Ovary (tissue), 9 donors: Measurements from ENCODE around the gene SRGAP3. TPM values are rescaled to one million over a fixed set of nuclear protein-coding genes. Genes with fewer than 3 reads are reported as not detected.
A peak's percentile ranks its signal among the peaks of the same experiment; 100 is the strongest.

ENCODE experiments used
- DNase-seq, 5 donors: peaks; one replicate each; pipeline ENCODE4 v3.0.0-alpha.2; 2019 to 2020
- H3K27ac ChIP-seq, 2 donors: fragments of 200-600 bp; one replicate each; pipeline versions ENCODE4 v1.5.1 to v1.8.0; 2019 to 2022
- H3K27me3 ChIP-seq: fragments of 200-600 bp; one replicate; pipeline ENCODE4 v1.8.0; 2022
- H3K36me3 ChIP-seq: fragments of 200-600 bp; sonication (generic); one replicate; pipeline ENCODE4 v1.5.1; 2019
- H3K4me1 ChIP-seq: one replicate; pipeline ENCODE4 v1.8.1; 2013; ENCODE audit warnings: mild to moderate bottlenecking, moderate library complexity; ENCODE audit not compliant: insufficient read depth
- H3K4me3 ChIP-seq: fragments of 200-600 bp; sonication (generic); one replicate; pipeline ENCODE4 v1.5.1; 2017
- H3K9me3 ChIP-seq, 2 donors: fragments of 200-600 bp in 1 of 2; sonication (generic) in 1 of 2; one replicate each; pipeline versions ENCODE4 v1.5.1 to v1.8.1; 2013 to 2019; ENCODE audit warnings: mild to moderate bottlenecking in 1 of 2, moderate library complexity in 1 of 2
- CTCF ChIP-seq, 3 donors: fragments of 450-650 bp in 2 of 3; fragments of 200-600 bp in 1 of 3; IDR thresholded peaks; one replicate each; pipeline versions ENCODE4 v1.5.1 to v1.8.0; 2016 to 2022; ENCODE audit warnings: antibody characterized with exemption in 3 of 3, mild to moderate bottlenecking in 1 of 3
- EP300 ChIP-seq: sonication (generic); formaldehyde crosslinking; IDR thresholded peaks from one replicate; pipeline ENCODE4 v1.6.1; 2017; ENCODE audit warnings: antibody characterized with exemption
- POLR2A ChIP-seq: fragments of 450-650 bp; IDR thresholded peaks from one replicate; pipeline ENCODE4 v1.6.1; 2017; ENCODE audit warnings: antibody characterized with exemption, mild to moderate bottlenecking, moderate library complexity
- WGBS, 3 donors: extraction: QIAGEN DNeasy Blood & Tissue Kit in 1 of 3; methylation state at CpG; one replicate each; pipeline versions ENCODE4 v1.1.5 to v1.1.7; 2013 to 2017; 5-methylcytosine and 5-hydroxymethylcytosine counted together
- intact Hi-C, 4 donors: fragments of 100-400 bp; cut with DNase I; formaldehyde crosslinking; loops; one replicate each; pipeline versions ENCODE4 v1.11.0 to v1.15.1; 2022 to 2023
- polyA plus RNA-seq, 2 donors: library from polyadenylated mRNA; stranded (reverse); fragments of 200-250 nt in 1 of 2; fragments of 350-450 nt in 1 of 2; fragmentation: Illumina TruSeq in 1 of 2; extraction: RNeasy Lipid Tissue Mini Kit (QIAGEN cat#74804) in 1 of 2; gene quantifications; one replicate each; pipeline ENCODE4 v1.2.3, GENCODE V29; 2013 to 2014
- total RNA-seq, 7 donors: library from RNA; depleted of rRNA in 2 of 7; stranded (reverse); fragments of >200 nt in 2 of 7; fragmentation: NEBNext Ultra II Directional in 3 of 7; extraction: Animal tissue kit (Norgen Biotek cat#: 25700) in 3 of 7; gene quantifications; one replicate each; pipeline versions ENCODE4 v1.1.0 to v1.2.4, GENCODE V29; 2016 to 2023
- donor health status: DM: no; HTN: no; CAD: no; lungs with moderate emphysema.
- donor health status: DM: no; HTN: no; CAD: no.
- donor health status: Bipolar disorder and iron deficiency.
- donor health status: DM: yes; HTN: yes; CAD: no.
- donor health status: DM: no; HTN: no; CAD: no.
- donor health status: DM: yes; HTN: yes; CAD: no.

The SRGAP3 gene
- total and polyA plus RNA-seq, 9 donors, result 2.1 to 36.8 (median 13.1) TPM

GRCh38 chr3:9251055-9251786, 1.8 kb upstream of the SRGAP3 start:
- Histone ChIP-seq H3K27me3 (no peaks in the 10 kb centered on the region), H3K27ac (no peak overlapping the region), H3K4me1 (peaks cover 4% of the 10 kb centered on the region), H3K4me3 (no peak overlapping the region), H3K36me3 (no peaks in the 10 kb centered on the region), H3K9me3 (no peaks in the 10 kb centered on the region)
- DNase-seq, result no peak
- 83 to 85% (median 84%) methylated on average over 10 of the region's 10 CpGs for WGBS, 3 donors
- intact Hi-C loops, result no loop called here
- TF ChIP-seq EP300 (no peak), POLR2A (no peak), CTCF (IDR thresholded peaks at IDR 0.05) (no peak)

DNA sequence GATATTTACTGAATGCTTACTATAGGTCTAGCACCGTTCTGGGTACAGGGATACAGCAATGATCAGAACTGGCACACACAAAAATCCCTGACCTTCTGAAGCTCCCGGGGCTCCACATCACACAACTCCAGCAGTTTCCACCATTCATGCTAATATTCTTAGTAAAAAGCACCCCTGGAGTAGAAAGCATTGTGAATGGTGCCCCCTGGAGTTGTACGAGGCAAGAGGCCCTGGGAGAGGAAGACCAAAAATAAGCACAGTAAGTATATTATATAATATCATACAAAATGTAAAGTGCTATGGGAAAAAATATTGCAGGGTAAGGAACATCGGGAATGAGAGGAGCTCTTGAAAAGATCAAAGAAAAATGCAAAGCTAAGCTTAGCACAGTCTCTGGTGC, 790 bp upstream of the SRGAP3 start:
- no peak for DNase-seq
- intact Hi-C loops, result no loop called here
- Histone ChIP-seq H3K9me3 (no peaks in the 10 kb centered on the region), H3K36me3 (no peaks in the 10 kb centered on the region), H3K27ac (no peak overlapping the region), H3K4me1 (peaks cover 4% of the 10 kb centered on the region), H3K27me3 (no peaks in the 10 kb centered on the region), H3K4me3 (no peak overlapping the region)
- TF ChIP-seq POLR2A (no peak), CTCF (IDR thresholded peaks at IDR 0.05) (no peak), EP300 (no peak)
- WGBS, 3 donors, result 18 to 39% (median 32%) methylated on average over 4 of the region's 4 CpGs

GRCh38 chr3:9248522-9249271, 749 bp downstream of the SRGAP3 start:
- TF ChIP-seq EP300 (no peak), POLR2A (no peak), CTCF (IDR thresholded peaks at IDR 0.05) (no peak)
- intact Hi-C loops, result loop anchor here in 1 of 4 donors (5.0 kb wide), 1 partner anchor 111 kb away; no protein-coding TSS in a partner anchor
- Histone ChIP-seq H3K36me3 (no peaks in the 10 kb centered on the region), H3K4me1 (peaks cover 4% of the 10 kb centered on the region), H3K4me3 (peak overlapping the region; percentile 37), H3K27ac (peak overlapping the region; percentile 10 to 42), H3K27me3 (no peaks in the 10 kb centered on the region), H3K9me3 (no peaks in the 10 kb centered on the region)
- no peak for DNase-seq
- WGBS, 3 donors, result 1 to 10% (median 2%) methylated on average over 13 of the region's 13 CpGs

GRCh38 chr3:9247941-9248521, 1.4 kb downstream of the SRGAP3 start:
- H3K27ac ChIP-seq, result peak overlapping the region in 1 of 2 donors; percentile 42
- TF ChIP-seq EP300 (no peak), POLR2A (no peak), CTCF (IDR thresholded peaks at IDR 0.05) (no peak)
- peak overlapping the region; percentile 37 for H3K4me3 ChIP-seq

More at GRCh38 chr3:9247941-9248521, 1.4 kb downstream of the SRGAP3 start:
- H3K36me3 ChIP-seq, result no peaks in the 10 kb centered on the region
- DNase-seq, result no peak
- intact Hi-C loops, result loop anchor here in 1 of 4 donors (5.0 kb wide), 1 partner anchor 111 kb away; no protein-coding TSS in a partner anchor
- WGBS, 3 donors, result 10 to 24% (median 10%) methylated on average over 19 of the region's 19 CpGs
- H3K4me1 ChIP-seq, result peaks cover 4% of the 10 kb centered on the region
- no peaks in the 10 kb centered on the region for H3K9me3 ChIP-seq
- no peaks in the 10 kb centered on the region for H3K27me3 ChIP-seq
